ENCODE measurements around the gene ZBTB46.
"Not testable (repeated sequence)": the region's sequence is repeated elsewhere in the genome, so short reads cannot be mapped to it uniquely, and the experiment has no call there.

ZBTB46 gene

GRCh38 chr20:63732118-63733095 lies 98.7 kb downstream of the ZBTB46 start:
- no peak for DNase-seq

GRCh38 chr20:63731410-63731809 lies 99.7 kb downstream of the ZBTB46 start:
- no peak for DNase-seq

- DNase-seq, result not testable (repeated sequence)
Observed at GRCh38 chr20:63730189-63730733, 100.8 kb downstream of the ZBTB46 start.

- not testable (repeated sequence) for DNase-seq
Observed at GRCh38 chr20:63722967-63723622, 108.0 kb downstream of the ZBTB46 start.

- no peak for DNase-seq
Observed at GRCh38 chr20:63718996-63719395, 112.1 kb downstream of the ZBTB46 start.

- DNase-seq, result no peak
Observed at GRCh38 chr20:63714858-63715257, 116.2 kb downstream of the ZBTB46 start.

GRCh38 chr20:63712191-63712590 lies 118.9 kb downstream of the ZBTB46 start:
- DNase-seq, result no peak

- DNase-seq, result no peak
Observed at GRCh38 chr20:63711085-63711645, 119.9 kb downstream of the ZBTB46 start.

GRCh38 chr20:63709149-63709527 lies 121.9 kb downstream of the ZBTB46 start:
- no peak for DNase-seq

GRCh38 chr20:63708301-63709148 lies 122.5 kb downstream of the ZBTB46 start:
- DNase-seq, result no peak

- DNase-seq, result peak; percentile 90
Observed at GRCh38 chr20:63707558-63708300, 123.3 kb downstream of the ZBTB46 start, which contains the start of the genes ARFRP1 and ZGPAT. ARFRP1 (minus strand) TSS chr20:63707976; CDS start chr20:63707091, 885 bp downstream. ZGPAT (plus strand) TSS chr20:63708039; CDS start chr20:63708581, 542 bp downstream.

GRCh38 chr20:63706852-63707557 lies 124.1 kb downstream of the ZBTB46 start:
- DNase-seq, result peak; percentile 66

- DNase-seq, result no peak
Observed at GRCh38 chr20:63706027-63706695, 124.9 kb downstream of the ZBTB46 start.

GRCh38 chr20:63705232-63706026 lies 125.6 kb downstream of the ZBTB46 start:
- no peak for DNase-seq

GRCh38 chr20:63704749-63705117 lies 126.3 kb downstream of the ZBTB46 start:
- no peak for DNase-seq

GRCh38 chr20:63703976-63704748 lies 126.9 kb downstream of the ZBTB46 start:
- no peak for DNase-seq

- no peak for DNase-seq
Observed at GRCh38 chr20:63703471-63703975, 127.5 kb downstream of the ZBTB46 start.

GRCh38 chr20:63702751-63703470 lies 128.2 kb downstream of the ZBTB46 start:
- DNase-seq, result no peak

Data from CD4-positive, alpha-beta T cell treated with Interleukin-21 for 1 hour (primary cell).